AG04450 (cell line): ENCODE data around the gene PAQR9. TPM values are rescaled to one million over a fixed set of nuclear protein-coding genes. Genes with fewer than 3 reads are reported as not detected.

Source experiments
- CTCF ChIA-PET: fragments of 300-600, 350-600 bp; formaldehyde crosslinking; extraction: SDS; loops from one replicate; lab custom pipeline; 2022; ENCODE audit warnings: antibody characterized with exemption, inconsistent platforms; lab: Charles Lee
- POLR2A ChIA-PET: fragments of 350-600 bp; formaldehyde crosslinking; extraction: SDS; loops from one replicate; lab custom pipeline; 2021; ENCODE audit warnings: antibody characterized with exemption, inconsistent platforms; lab: Yijun Ruan, JAX
- DNase-seq: peaks from one replicate; pipeline ENCODE4 v3.0.0-alpha.2; 2011; ENCODE audit warnings: low read depth, low spot score
- H3K27ac ChIP-seq: one replicate; pipeline ENCODE4 v1.5.1; 2012; ENCODE audit warnings: low read depth, low read length, control low read depth
- H3K27me3 ChIP-seq: one replicate; pipeline ENCODE4 v1.6.0; 2012; ENCODE audit warnings: low read length; ENCODE audit not compliant: control insufficient read depth, insufficient read depth
- H3K4me3 ChIP-seq: 2 replicates; pipeline ENCODE4 v1.5.1; 2011; ENCODE audit warnings: mild to moderate bottlenecking, low read depth, low read length, control low read depth
- H3K9me3 ChIP-seq: 2 replicates; pipeline ENCODE4 v1.5.1; 2012; ENCODE audit warnings: low read length; ENCODE audit not compliant: control insufficient read depth, insufficient read depth
- CTCF ChIP-seq: IDR thresholded peaks from 2 replicates; pipeline ENCODE4 v1.5.1; 2011; ENCODE audit warnings: low read depth, low read length, control low read depth, inconsistent platforms
- polyA plus RNA-seq: library from polyadenylated mRNA; depleted of rRNA; stranded (reverse); fragments of >200 nt; gene quantifications from 2 replicates; pipeline ENCODE4 v1.2.3, GENCODE V29; 2011

PAQR9 gene
- polyA plus RNA-seq, 1 experiment: not detected

GRCh38 chr3:143000528-143000927 lies 37.1 kb upstream of the PAQR9 start:
- CTCF ChIA-PET: interaction anchor here (0.6 to 3.8 kb wide), 6 partner anchors 12 to 745 kb away, joined by 3 to 18 read pairs (median 8); no protein-coding TSS in a partner anchor
- H3K9me3 ChIP-seq: no peaks in the 10 kb centered on the region; the same call in 1 of the 2 replicates
- POLR2A ChIA-PET: interaction anchor here (0.6 to 2.6 kb wide), 4 partner anchors 46 to 971 kb away, joined by 3 to 7 read pairs (median 4); partner anchors contain the start of gene DIPK2A
- H3K27ac ChIP-seq: peak overlapping the region; percentile 97
- no peak for DNase-seq
- no peak for TF ChIP-seq CTCF
- H3K4me3 ChIP-seq: peak overlapping the region; percentile 96
- H3K27me3 ChIP-seq: no peaks in the 10 kb centered on the region

GRCh38 chr3:142999881-143000280 lies 36.4 kb upstream of the PAQR9 start:
- H3K9me3 ChIP-seq: no peaks in the 10 kb centered on the region; the same call in 1 of the 2 replicates
- POLR2A ChIA-PET: interaction anchor here (0.6 kb wide), 1 partner anchor 46 kb away, joined by 5 read pairs; no protein-coding TSS in a partner anchor
- H3K27me3 ChIP-seq: no peaks in the 10 kb centered on the region
- no peak for DNase-seq
- no peak for TF ChIP-seq CTCF
- H3K27ac ChIP-seq: peak overlapping the region; percentile 97
- CTCF ChIA-PET: interaction anchor here (0.6 to 1.5 kb wide), 2 partner anchors 171 to 297 kb away, joined by 6 to 11 read pairs; no protein-coding TSS in a partner anchor
- H3K4me3 ChIP-seq: peak overlapping the region; percentile 96

GRCh38 chr3:142998439-142998838 lies 35.0 kb upstream of the PAQR9 start:
- ChIA-PET CTCF (interaction anchor here (0.6 to 1.5 kb wide), 3 partner anchors 168 to 411 kb away, joined by 3 to 11 read pairs (median 3); no protein-coding TSS in a partner anchor), POLR2A (no interaction called here)
- Histone ChIP-seq H3K9me3 (no peaks in the 10 kb centered on the region; the same call in 1 of the 2 replicates), H3K27me3 (no peaks in the 10 kb centered on the region), H3K27ac (no peak overlapping the region), H3K4me3 (no peak overlapping the region)
- DNase-seq: no peak
- TF ChIP-seq CTCF: no peak

- no peak for DNase-seq
- Histone ChIP-seq H3K27ac (no peak overlapping the region), H3K9me3 (no peaks in the 10 kb centered on the region; the same call in 1 of the 2 replicates), H3K27me3 (no peaks in the 10 kb centered on the region), H3K4me3 (no peak overlapping the region)
- ChIA-PET POLR2A (no interaction called here), CTCF (interaction anchor here (9.4 kb wide), 1 partner anchor 168 kb away, joined by 167 read pairs; no protein-coding TSS in a partner anchor)
- no peak for TF ChIP-seq CTCF
These were observed 33.9 kb upstream of the PAQR9 start for GRCh38 chr3:142997330-142997729.

DNA sequence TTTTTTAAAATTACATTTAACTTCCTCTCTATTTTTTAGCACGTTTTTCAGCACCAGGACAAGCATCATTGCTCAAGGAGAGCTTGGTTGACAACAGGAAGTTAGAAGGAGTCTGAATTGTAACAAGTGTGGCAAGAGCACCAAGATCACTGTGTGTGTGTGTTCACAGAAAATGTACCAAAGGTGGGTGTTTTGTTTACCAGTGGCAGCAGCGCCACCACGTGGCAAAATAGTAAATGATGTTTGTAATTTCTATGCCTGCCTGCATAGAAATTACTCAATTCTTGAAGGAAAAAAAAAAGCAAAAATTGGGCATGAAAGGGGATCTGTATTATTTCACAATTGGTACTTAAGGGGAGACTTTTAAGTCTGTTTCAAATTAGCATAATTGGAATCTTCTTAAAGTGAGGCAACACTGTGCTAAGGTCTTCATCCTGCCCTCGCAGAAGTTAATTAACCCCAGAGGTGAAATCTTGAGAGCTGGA lies 30.5 kb upstream of the PAQR9 start:
- POLR2A ChIA-PET: no interaction called here
- no peaks in the 10 kb centered on the region for H3K27me3 ChIP-seq
- no peaks in the 10 kb centered on the region for H3K9me3 ChIP-seq
- no peak overlapping the region for H3K4me3 ChIP-seq
- peak; percentile 41 for DNase-seq
- CTCF ChIA-PET: interaction anchor here (0.6 to 9.4 kb wide), 17 partner anchors 10 to 1735 kb away, joined by 3 to 167 read pairs (median 4); no protein-coding TSS in a partner anchor
- no peak overlapping the region for H3K27ac ChIP-seq
- TF ChIP-seq CTCF: peak; percentile 67
